ENCODE measurements around the gene ADAM8.
"Not testable (repeated sequence)": the region's sequence is repeated elsewhere in the genome, so short reads cannot be mapped to it uniquely, and the experiment has no call there.

The ADAM8 gene

DNA sequence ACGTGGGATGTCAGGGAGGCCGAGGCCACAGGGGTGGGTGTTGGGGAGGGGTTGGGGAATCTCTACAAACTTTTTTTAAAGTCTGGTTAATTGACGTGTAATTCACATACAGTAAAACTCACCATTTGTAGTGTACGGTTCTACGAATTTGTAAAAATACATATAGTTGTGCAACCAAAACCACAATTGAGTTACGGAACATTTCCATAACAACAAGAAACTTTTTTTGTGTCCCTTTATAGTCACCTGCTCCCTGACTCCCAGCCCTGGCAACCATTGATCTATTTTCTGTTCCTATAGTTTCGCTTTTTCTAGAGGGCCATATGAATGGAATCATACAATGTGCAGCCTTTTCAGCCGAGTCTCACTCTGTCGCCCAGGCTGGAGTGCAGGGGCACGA lies 41.9 kb downstream of the ADAM8 start:
- not testable (repeated sequence) for FAIRE-seq; DNase-seq (ENCODE audit: low spot score)

DNA sequence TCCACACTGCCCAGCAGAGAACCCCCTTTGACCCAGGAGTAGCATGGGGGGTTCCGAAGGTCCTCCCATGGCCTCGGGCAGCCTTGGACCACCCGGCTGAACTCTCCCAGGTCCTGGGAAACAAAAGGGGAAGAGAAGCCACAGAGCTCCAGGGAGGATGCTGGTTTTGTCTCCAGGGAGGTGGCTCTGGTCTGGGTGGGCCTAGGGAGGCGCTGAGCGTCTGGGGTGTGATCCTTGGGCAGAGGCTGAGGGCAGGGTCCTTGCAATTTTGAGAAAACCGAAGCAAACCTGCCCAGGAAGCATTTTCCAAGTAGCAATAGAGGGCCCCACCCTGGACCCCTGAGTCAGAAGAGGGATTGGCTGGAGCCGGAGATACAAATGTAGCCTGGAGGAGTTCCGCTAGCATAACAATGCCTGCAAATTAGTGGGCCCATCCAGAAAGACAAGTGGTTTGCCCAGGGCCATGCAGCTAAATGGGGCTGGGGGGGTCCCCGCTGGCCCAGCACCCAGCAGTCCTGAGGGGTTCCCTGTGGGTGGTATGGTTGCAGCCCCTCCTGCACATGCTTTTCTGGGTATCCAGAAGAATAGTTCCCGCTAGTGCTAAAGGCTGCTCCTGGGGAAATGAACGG lies 44.6 kb downstream of the ADAM8 start:
- DNase-seq (ENCODE audit: low spot score) (no peak), FAIRE-seq (no peak)

DNA sequence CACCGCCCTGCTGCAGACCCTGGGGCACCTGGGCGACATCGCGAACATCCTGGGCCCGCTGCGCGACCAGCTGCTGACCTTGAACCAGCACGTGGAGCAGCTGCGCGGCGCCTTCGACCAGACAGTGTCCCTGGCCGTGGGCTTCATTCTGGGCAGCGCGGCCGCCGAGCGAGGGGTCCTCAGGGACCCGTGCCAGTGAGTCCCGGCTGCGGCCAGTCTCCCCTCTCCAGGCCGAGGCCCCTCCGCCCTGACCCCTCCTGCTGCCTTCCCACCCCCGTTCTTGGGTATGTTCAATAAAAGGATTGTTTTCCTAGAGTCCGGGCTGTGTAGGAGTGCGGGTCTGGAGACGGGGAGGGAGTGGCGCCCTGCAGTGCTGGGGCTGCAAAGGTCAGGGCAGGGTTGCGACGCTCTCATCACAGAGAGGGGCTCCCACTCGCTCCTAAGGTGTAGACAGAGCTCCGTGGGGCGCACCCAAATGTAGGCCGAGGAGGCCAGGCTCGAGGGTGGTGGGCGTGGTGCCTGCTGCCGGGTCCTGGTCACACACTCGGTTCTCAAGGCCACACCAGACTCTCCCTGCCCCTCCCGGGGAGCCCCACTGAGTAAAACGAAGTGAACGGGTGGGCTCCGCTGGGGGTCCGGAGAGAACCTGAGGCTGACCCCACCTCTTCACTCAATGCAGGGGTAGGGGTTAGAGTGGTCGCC lies 45.3 kb downstream of the ADAM8 start:
- FAIRE-seq (no peak), DNase-seq (ENCODE audit: low spot score) (no peak)

DNA sequence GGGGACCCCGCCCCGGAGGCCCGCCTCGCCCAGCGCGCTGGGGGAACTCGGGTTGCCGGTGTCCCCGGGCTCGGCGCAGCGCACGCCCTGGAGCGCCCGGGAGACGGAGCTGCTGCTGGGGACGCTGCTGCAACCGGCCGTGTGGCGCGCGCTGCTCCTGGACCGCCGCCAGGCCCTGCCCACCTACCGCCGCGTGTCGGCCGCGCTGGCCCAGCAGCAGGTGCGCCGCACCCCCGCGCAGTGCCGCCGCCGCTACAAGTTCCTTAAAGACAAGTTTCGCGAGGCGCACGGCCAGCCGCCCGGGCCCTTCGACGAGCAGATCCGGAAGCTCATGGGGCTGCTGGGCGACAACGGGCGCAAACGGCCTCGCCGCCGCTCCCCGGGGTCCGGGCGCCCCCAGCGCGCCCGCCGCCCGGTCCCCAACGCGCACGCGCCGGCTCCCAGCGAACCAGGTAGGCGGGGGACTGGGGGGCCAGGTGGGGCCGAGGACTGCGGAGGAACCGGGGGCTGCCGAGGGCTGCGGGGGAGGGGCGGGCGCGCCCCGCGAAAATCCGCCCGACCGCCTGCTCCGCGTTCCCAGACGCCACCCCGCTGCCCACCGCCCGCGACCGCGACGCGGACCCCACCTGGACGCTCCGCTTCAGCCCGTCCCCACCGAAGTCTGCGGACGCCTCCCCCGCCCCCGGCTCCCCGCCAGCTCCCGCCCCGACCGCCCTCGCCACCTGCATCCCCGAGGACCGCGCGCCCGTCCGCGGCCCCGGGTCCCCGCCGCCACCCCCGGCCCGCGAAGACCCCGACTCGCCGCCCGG lies 46.1 kb downstream of the ADAM8 start:
- FAIRE-seq (no peak), DNase-seq (ENCODE audit: low spot score) (no peak)

DNA sequence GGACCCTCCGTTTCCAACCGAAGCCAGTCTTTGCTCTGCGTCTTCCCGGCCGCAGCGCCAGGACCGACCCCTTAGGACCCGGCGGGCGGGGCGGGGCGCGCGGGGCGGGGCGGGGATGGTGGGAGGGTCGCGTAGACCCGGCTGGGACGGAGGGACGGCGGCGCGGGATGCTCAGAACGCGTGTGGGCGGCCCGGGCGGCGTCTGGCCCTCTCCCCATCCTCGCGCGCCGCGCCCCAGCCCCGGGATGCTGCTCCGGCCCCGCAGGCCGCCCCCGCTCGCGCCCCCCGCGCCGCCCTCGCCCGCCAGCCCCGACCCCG lies 46.7 kb downstream of the ADAM8 start, which contains the start of gene UTF1:
Gene UTF1, plus strand, starts transcription at position 174 of the 318 bp plus-strand sequence. Its CDS starts 72 bp downstream, at position 246.
- FAIRE-seq (no peak), DNase-seq (ENCODE audit: low spot score) (no peak)

DNA sequence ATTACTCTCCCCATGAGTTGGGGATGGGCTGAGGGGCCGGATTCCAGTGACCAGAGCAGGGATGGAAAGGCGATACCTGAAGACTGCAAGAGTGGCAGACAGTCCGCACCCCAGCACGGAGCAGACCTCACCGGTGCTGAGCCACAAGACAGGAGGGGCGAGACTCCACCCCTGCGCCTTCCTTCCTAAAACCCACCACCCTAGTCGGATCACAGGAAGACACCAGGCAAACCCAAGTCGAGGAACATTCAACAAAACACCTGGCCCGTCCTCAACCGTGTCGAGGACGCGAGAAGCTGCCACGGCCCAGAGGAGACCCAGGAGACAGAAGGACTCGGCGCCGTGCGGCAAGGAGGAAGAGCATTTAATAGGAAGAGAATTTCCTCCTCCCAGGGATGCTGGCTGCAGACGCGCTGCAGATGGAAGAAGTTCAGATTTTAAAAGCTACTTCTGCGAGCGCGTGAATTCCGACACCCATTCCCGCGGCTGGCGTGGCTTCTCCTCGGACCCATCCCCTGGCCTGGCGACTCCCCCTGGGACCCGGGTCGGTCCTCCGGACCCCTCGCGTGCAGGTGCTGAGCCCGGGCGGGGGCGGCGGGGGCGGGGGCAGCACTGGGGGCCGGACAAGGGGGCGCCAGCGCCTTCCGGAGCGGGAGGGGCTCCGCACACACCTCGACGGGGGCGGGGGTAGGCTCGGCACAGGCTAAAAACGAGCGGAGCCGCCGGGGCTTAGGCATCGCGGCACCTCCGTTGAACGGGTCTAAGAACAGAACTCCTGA lies 47.2 kb downstream of the ADAM8 start:
- DNase-seq (ENCODE audit: low spot score) (no peak), FAIRE-seq (no peak)

DNA sequence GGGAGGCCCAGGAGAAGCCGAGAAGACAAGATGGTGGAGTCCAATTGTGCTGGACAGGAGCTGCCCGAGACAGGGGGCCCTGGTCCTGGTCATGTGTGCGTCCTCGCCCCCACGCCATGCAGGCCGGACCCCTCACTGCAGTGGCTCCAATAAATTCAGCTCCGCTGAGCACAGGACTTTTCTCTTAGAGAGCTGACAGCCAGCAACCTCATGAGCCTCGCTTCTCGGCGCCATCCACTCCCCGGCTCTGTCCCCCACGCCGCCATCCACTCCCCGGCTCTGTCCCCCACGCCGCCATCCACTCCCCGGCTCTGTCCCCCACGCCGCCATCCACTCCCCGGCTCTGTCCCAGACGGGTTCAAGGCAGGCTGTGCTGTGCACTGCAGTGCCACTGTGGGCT lies 49.4 kb downstream of the ADAM8 start:
- FAIRE-seq: no peak
- DNase-seq (ENCODE audit: low spot score): no peak

DNA sequence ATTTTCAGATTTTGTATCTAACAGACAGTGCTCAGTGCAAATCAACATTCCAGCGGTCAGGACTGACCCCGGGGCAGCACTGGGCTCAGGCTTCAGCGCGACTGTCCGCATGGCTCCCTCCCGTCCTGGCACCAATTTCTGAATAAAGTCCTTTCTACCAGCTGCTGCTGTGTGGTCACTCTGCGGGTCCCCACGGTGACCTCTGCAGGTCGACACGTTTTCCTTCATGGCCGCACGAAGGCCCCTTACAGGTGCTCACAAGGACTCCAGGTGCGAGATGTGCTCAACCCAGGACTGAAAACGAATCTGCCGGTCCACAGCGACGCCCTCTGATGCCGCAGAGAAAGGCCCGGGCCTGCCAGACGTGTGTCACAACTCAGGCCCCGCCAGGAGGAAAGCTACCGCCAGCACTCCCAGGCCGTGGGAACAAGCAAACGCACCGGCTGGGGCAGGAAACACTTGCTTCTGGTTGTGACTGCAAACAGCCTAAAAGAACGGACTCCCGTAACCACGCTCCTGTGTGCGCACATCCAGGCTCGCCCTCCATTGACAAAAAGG lies 50.3 kb downstream of the ADAM8 start:
- DNase-seq (ENCODE audit: low spot score): no peak

DNA sequence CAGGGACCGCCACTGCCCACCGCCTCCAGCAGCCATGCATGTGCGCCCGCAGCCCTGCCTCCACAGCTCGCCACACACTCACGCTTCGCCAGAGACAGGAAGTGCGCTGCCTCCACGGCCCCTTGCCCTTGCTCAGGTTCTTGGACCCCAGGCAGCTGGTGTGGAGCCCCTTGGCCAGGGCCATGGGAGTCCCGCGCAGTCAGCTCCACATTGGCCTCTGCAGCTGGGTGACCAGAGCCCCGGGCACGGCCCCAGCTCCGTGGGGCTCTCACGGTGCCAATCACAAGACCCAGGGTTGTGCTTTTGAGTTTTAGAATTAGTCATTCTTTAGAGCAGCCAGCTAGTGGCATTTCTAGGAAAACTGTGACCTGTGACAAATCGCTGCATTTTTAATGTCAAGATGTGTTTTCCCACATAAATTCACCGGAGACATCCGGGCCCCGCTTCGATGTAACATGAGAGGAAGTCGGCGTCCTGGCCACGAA lies 50.9 kb downstream of the ADAM8 start:
- FAIRE-seq (no peak), DNase-seq (ENCODE audit: low spot score) (no peak)

More for the DNA sequence above, 50.3 kb downstream of the ADAM8 start:
- FAIRE-seq: no peak

DNA sequence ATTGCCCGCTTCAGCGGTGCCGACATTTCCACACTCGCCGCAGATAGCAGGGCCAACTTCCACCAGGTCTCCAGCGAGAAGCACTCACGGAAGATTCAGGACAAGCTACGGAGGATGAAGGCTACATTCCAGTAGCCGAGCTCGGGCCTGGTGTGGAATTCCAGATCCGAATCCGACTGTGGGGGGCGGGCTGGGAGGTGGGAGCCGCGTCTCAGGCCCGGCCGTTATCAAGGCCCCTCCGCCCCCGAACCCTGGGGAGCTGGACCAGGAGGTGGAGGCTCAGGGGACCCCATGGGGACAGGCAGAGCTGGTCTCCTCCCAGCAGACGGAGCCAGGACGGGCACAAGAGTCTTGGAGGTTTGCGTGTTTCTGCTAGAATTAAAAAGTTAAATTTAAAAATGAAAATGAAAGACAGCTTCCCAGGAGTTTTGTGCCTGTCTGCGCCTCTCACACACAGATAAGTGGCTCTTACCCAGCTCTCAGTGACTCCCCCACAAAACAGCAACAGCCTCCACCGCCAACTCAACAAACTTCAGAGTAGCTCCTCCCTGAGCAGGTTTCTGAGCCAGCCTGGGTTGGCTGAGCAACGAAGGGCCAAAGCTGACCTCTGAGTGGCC lies 51.8 kb downstream of the ADAM8 start:
- DNase-seq (ENCODE audit: low spot score): no peak
- no peak for FAIRE-seq

DNA sequence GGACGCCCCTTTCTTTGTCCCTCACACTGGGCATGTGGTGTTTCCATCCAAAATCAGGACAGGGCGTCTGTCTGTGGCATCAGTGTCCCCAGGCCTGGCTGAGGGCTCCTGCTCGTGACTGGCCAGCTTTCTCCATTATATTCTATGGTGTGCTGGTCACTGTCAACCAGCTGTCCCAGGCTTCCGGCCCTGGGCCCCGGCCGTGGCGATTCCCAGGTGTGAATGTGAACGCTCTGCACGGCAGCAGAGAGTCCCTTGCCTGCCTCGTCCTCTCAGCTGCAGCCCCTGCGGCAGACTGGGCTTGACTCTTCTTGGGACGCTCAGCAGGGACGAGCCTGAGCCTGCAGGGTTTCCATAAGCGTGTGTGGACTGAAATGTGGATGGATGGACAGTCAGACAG lies 52.6 kb downstream of the ADAM8 start:
- FAIRE-seq (no peak), DNase-seq (ENCODE audit: low spot score) (no peak)

DNA sequence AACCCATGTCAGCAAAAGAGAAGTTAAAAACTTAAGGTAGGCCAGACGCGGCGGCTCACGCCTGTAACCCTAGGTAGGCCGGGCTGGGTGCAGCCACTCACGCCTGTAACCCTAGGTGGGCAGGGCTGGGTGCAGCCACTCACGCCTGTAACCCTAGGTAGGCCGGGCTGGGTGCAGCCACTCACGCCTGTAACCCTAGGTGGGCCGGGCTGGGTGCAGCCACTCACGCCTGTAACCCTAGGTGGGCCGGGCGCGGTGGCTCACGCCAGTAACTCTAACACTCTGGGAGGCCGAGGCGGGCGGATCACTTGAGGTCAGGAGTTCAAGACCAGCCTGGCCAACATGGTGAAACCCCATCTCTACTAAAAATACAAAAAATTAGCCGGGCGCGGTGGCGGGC lies 54.9 kb downstream of the ADAM8 start:
- DNase-seq (ENCODE audit: low spot score); FAIRE-seq: not testable (repeated sequence)

DNA sequence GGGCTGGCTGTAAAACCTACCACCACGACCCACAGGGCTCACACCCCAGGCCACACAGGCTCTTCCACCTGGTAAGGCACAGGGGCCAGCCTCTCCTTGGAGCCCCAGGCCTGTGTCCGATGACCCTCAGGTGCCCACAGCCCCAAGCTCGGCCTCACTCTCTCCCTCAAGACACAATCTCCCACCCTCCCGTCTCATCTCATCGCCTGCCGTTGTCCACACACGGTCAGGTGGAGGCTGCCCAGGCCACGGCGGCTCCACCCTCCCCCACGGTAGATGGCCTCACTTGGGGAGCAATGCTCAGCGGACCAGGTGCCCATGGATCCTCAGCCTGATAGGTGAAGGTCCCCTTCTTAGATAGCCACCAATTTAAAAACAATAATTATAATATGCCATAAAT lies 55.3 kb downstream of the ADAM8 start:
- DNase-seq (ENCODE audit: low spot score) (no peak), FAIRE-seq (no peak)

DNA sequence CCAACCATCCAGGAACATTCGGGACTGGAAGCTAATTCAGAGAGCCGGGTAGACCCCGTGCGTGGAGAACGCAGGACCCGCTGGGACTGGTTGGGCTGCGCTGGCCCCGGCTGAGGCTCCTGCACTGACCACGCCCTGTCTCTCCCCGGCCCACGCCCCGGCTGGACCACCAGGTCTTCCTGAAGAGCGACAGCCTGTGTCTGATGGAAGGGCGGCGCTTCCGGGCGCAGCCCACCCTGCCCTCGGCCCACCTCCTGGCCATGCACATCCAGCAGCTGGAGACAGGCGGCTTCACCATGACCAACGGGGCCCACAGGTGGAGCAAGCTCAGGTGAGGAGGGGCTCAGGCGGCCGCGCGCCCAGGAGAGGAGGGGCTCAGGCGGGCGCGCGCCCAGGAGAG lies 56.9 kb downstream of the ADAM8 start:
- no peak for FAIRE-seq
- DNase-seq (ENCODE audit: low spot score): no peak

DNA sequence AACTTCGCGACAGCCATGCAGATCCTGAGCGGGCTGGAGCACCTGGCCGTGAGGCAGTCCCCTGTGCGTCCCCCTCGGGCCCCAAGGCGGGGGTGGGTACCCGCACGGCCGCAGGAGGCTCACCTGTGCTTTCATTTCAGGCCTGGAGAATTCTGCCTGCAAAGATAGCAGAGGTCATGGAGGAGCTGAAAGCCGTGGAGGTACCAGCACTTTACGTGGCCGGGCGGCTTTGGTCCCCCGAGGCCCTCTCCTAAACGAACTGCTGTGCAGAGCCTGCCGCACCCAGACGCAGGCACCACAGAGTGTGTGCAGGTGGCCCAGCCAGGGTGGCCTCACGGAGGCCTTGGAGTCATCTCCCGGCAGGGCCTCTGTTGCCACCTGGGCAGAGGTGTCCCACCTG lies 57.8 kb downstream of the ADAM8 start:
- no peak for DNase-seq (ENCODE audit: low spot score)
- no peak for FAIRE-seq

DNA sequence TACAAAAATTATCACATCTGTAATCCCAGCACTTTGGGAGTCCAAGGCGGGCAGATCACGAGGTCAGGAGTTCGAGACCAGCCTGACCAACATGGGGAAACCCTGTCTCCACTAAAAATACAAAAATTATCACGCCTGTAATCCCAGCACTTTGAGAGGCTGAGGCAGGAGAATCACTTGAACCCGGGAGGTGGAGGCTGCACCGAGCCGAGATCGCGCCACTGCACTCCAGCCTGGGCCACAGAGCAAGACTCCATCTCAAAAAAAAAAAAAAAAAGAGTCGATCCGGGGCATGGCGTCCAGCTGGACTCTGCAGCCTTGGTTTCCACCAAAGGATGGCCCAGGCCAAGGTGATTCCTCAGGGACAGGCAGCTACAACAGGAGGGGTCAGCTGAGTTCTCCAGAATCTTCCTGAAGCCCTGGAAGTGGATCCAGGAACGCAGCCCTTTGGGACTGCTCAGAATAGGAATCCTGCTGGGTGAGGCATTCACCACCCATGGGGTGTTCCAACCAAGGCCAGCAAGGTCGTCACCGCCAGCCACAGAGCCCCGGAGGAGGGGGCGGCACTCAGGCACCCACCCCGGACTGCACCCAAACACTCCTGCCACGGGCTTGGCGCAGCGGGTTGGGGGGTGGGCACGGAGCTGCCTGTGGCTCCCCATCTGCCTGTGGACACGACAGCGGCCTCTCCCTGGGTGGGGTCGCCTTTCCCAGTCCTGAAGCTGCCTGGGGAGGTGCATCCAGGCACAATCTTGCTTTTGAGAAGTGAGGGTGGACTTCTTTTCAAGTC lies 58.7 kb downstream of the ADAM8 start:
- DNase-seq (ENCODE audit: low spot score): no peak
- no peak for FAIRE-seq

DNA sequence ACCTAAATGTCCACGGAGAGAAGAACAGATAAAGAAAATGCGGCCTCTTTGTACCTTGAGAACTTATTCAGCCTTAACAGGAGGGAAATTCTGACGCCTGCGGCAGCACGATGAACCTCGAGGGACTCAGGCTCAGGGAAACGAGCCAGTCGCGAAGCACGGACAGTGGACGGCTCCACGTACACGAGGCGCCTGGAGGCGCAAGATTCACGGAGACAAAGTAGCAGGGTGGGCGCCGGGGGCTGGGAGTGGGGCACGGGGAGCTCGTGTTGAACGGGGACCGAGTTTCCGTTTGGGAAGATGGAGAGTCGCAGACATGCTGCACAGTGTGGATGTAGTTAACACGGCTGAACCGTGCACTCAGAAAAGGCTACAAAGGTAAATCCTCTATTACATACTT lies 59.9 kb downstream of the ADAM8 start:
- FAIRE-seq (no peak), DNase-seq (ENCODE audit: low spot score) (no peak)

DNA sequence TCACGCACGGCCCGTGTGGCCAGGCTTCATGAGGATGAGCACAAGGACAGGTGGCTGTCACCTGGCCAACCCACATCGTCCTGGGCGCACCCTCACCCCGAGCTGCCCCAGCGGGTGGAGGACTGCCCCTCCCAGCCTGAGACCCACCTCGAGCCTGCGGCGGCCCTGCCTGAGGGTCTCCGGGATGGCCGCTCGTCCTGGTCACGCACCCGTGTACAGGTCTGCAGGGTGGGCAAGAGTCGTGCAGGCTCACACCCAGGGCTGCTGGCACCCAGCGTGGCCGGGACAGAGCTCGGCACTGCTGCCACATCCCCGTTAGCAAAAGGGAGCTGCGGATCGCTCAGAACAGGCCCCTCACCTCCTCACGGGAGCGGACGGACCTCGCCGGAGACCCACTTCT lies 61.1 kb downstream of the ADAM8 start:
- DNase-seq (ENCODE audit: low spot score) (no peak), FAIRE-seq (no peak)

DNA sequence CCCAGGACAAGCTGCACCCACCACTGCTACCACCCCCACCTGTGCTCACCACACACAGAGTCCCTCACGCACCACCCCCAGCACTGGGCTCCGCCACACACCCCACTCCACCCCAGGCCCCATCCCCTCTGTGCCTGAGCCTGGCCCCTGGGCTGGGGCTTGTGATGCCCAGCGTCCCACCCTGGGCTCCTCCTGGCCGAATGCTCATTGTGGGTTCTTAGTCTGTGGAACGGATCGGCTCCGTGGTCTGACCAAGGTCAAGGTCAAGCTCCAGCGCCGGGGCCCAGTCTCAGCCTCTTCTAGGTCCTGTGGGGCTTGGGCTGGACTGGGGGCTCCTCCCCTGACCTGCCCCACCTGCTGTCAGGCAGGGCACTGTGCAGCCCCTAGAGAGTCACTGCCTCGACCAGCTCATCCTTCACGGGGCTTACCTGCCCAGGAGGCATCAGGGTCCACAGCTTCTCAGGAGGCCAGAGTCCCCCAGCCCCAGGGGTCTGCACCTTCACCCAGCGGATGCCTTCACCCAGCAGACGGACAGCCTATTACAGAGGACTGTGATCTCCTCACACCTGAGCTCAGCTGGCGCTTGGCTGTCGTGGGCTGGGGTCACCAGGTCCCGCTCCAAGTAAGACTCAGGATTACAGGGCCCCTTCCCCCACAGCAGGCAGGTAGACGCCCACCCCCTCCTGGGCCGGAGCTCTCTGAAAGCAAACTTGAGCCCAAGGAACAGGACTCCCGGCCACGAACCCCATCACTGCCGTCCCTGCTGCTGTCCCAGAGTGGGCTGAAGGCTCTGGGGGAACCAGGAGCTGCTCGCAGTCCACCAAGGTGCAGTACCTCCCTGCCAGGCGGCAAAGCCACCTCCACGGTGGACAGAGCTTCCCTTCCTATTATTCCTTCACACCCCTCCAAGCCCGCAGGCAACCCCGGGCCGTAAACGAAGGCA lies 61.9 kb downstream of the ADAM8 start:
- FAIRE-seq (no peak), DNase-seq (ENCODE audit: low spot score) (no peak)
